LNCaP clone FGC (cell line): ENCODE measurements around the gene TSHZ2.

Source experiments
- DNase-seq: peaks from one replicate; pipeline ENCODE4 v3.0.0-alpha.2; 2011; ENCODE audit warnings: low read depth
- H3K4me3 ChIP-seq: 2 replicates; pipeline ENCODE4 v1.5.1; 2011; ENCODE audit warnings: mild to moderate bottlenecking, low read depth, low read length, control low read depth
- TF ChIP-seq, protein P1 (sequence below): IDR thresholded peaks from 2 replicates; pipeline ENCODE4 v1.5.1; 2012; ENCODE audit warnings: mild to moderate bottlenecking; ENCODE audit not compliant: control insufficient read depth, insufficient read depth; ENCODE audit errors: extremely low read depth

The TSHZ2 gene

DNA sequence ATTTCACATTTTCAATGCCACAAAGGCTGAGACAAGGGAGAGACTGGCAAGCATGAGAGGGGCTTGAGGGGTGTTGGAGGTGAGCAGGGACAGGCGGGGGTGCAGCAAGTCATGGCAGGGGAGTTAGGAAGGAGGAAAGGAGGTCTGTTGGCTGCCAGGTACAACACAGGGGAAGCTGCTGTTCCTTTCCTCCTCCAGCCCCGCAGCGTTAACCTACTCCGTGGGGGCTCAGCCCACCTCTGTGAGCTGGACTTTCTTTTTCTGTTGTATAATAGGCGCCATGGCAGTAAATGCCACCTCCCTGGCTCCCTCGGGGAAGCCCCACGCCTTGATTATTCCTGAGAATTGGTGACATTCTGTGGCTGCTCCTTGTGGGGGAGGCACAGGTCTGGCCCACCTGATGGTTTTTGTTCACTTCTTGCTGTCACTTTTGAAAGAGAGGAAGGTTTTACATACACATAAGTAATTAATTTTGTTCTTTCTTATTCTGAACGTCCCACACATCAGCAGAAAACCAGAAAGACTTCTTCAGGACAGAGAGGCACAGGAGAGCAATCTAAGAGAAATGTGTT, 293.2 kb downstream of the TSHZ2 start:
- TF ChIP-seq, protein P1, sequence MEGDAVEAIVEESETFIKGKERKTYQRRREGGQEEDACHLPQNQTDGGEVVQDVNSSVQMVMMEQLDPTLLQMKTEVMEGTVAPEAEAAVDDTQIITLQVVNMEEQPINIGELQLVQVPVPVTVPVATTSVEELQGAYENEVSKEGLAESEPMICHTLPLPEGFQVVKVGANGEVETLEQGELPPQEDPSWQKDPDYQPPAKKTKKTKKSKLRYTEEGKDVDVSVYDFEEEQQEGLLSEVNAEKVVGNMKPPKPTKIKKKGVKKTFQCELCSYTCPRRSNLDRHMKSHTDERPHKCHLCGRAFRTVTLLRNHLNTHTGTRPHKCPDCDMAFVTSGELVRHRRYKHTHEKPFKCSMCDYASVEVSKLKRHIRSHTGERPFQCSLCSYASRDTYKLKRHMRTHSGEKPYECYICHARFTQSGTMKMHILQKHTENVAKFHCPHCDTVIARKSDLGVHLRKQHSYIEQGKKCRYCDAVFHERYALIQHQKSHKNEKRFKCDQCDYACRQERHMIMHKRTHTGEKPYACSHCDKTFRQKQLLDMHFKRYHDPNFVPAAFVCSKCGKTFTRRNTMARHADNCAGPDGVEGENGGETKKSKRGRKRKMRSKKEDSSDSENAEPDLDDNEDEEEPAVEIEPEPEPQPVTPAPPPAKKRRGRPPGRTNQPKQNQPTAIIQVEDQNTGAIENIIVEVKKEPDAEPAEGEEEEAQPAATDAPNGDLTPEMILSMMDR = no peak
- no peak for DNase-seq
- H3K4me3 ChIP-seq = no peak overlapping the region

DNA sequence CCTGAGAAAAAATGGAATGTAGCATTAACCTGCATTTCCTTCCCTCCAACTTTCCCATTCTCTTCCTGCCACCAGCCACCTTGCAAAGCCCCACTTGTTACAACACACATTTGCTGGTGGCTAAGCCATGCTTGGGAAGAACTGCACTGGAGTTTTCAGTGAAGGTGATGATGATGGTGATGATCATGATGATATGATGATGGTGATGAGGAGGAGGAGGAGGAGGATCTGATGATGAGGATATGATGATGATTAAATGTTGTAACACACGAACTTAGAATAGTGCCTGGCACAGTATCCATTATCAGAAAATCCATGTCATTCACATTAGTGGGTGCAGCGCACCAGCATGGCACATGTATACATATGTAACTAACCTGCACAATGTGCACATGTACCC, 297.2 kb downstream of the TSHZ2 start:
- DNase-seq = no peak
- no peak overlapping the region for H3K4me3 ChIP-seq
- TF ChIP-seq, protein P1 = no peak

DNA sequence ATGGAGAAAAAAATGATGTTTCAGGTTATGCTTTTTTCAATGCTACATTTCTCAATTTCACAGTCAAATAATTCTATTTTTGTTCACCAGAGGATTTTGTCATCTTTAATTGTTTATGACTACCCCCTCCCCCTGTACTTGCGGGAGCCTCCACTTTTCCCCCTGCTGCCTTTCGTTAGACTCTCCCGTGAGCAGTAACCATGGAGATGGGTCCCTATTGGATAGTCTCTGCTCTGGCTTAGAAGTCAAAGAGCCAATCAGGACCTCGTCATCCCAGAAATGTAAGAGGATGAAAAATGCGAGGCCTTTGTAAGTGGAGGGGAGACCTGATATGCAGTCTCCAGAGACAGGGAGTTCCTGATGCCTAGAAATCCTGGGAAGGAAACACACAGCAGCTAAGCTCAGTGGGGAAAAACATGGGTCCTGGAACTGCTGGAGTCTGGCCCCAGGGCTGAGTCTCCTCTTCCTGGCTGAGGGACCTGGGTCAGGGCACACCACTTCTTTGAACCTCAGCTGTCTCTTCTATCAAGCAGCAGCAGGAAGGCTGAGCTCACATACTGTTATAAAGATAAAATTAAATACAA, 298.7 kb downstream of the TSHZ2 start:
- no peak overlapping the region for H3K4me3 ChIP-seq
- TF ChIP-seq, protein P1 = no peak
- DNase-seq = no peak

DNA sequence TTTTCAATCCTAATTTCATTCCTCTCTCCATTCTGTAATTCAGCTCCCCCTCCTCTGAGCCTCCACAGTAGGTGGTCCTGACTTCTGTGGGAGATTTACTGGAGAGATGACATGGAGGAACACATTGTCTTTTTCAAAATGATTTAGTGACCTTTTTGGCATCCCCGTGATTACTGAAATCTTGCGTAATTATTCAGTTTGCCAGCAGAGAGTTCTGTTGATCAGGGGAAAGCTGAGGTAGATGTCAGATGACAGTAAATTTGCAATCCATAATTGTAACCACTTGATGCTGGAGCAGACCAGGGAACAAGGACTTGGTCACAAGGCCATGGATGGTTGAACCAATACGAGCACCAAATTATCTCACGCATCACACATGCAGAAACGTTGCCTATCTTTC, 302.2 kb downstream of the TSHZ2 start:
- DNase-seq = no peak
- TF ChIP-seq, protein P1 = no peak

DNA sequence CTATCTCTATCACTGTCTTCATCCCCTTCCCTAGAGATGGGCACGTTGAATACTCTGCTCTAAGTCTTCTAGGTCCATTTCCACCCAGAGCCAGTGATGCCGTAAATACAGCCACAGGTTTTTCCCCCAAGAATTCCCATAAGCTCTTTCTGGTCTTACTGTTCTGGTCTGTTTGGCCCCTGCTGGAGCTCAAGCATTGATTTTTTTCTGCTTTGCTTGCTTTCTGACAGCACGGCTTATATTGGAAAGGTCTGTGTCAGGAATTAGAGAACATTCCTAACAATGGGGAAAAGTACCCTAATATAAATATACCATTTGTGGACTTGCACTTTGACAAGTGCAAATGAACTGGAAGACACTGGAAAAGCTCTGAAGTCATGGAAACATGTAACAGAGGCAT, 302.6 kb downstream of the TSHZ2 start:
- H3K4me3 ChIP-seq = no peak overlapping the region
- TF ChIP-seq, protein P1 = no peak
- DNase-seq = no peak

More for the DNA sequence above, 302.2 kb downstream of the TSHZ2 start:
- no peak overlapping the region for H3K4me3 ChIP-seq

DNA sequence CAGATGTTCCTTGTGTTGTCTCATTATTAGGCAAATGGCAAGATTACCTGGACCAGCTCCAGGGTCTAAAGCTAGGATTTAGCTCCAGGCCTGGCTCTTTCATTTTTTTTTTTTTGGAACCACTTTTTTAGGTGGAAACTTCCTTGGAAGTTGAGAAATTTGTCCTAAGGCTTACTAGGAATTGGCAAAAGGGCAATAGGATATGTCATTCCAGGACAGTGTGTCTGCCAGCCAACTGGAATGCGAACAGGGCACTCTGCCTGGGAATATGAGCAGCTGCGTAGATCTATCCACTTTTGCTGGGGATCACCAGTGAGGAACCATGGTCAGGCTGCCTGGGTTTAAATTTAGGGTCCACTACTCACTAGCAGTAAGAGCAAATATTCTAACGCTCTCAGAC, 304.0 kb downstream of the TSHZ2 start:
- peak; percentile 51 for DNase-seq
- TF ChIP-seq, protein P1 = no peak

DNA sequence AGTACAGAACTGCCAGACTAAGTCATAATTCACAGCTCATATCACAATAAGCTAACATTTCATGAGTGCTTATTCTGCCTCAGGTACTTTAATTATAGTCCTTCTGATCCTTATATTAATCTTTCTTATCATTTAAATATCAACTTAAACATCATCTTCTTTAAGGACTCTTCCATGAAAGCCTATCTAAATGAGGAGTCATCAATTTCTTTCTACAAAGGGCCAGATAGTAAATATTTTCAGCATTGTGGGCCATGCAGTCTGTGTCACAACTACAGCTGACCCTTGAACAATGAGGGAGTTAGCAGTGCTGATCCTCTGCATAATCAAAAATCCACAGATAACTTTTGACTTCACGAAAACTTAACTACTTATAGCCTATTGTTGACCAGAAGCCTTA, 306.4 kb downstream of the TSHZ2 start:
- no peak overlapping the region for H3K4me3 ChIP-seq
- no peak for DNase-seq
- TF ChIP-seq, protein P1 = no peak

More for the DNA sequence above, 304.0 kb downstream of the TSHZ2 start:
- H3K4me3 ChIP-seq = no peak overlapping the region
